HepG2 (cell line): ENCODE results near the gene UNC13D. TPM values are rescaled to one million over a fixed set of nuclear protein-coding genes. Genes with fewer than 3 reads are reported as not detected.

Experiments used
- ATAC-seq: fragments of 200-7000 bp; cut with Tn5 transposase; 3 replicates; pipeline ENCODE4 v1.9.1; 2020; ENCODE audit warnings: mild to moderate bottlenecking, moderate library complexity
- BruUV-seq: library from RNA; stranded (reverse); fragments of 400-500 nt; replicated peaks from 2 replicates; lab custom pipeline; 2021; lab: Mats Ljungman, UMichigan
- CTCF ChIA-PET: fragments of 300-600 bp; formaldehyde crosslinking; extraction: SDS; loops from one replicate; lab custom pipeline; 2021; ENCODE audit warnings: low total read pairs, inconsistent platforms, low intra/inter-chr PET ratio; lab: Yijun Ruan, JAX
- POLR2A ChIA-PET: fragments of 350-600 bp; sonication (Branson Sonifier 250); formaldehyde crosslinking; loops from one replicate; lab custom pipeline; 2020; ENCODE audit warnings: antibody characterized with exemption, inconsistent platforms; lab: Yijun Ruan, JAX
- DNase-seq: peaks from one replicate; pipeline ENCODE4 v3.0.0-alpha.2; 2015; ENCODE audit warnings: low spot score
- FAIRE-seq: peaks from 3 replicates; lab custom pipeline; 2011; peaks lifted over from hg19 to GRCh38; lab: Jason Lieb, UNC
- H2AFZ ChIP-seq: one replicate; pipeline ENCODE4 v1.6.1; 2011; ENCODE audit warnings: low read length, inconsistent platforms
- H3K27ac ChIP-seq: fragments of 300-600 bp; 3 replicates; pipeline ENCODE4 v1.8.0; 2011; ENCODE audit warnings: mixed run types, mild to moderate bottlenecking, mixed read lengths, low read length, inconsistent platforms; ENCODE audit not compliant: insufficient read depth; ENCODE audit errors: extremely low read length
- H3K27me3 ChIP-seq, 2 experiments: fragments of 200-600 bp in 1 of 2; 2 replicates in 1 of 2; 3 replicates in 1 of 2; pipeline versions ENCODE4 v1.6.0 to v1.8.0; 2011; ENCODE audit warnings: low read length in 2 of 2, mild to moderate bottlenecking in 2 of 2, moderate library complexity in 2 of 2, inconsistent platforms in 1 of 2; ENCODE audit not compliant: insufficient read depth in 2 of 2, control insufficient read depth in 1 of 2
- H3K36me3 ChIP-seq, 2 experiments: fragments of 200-600 bp in 1 of 2; replicated peaks in 1 of 2; 2 replicates in 1 of 2; 3 replicates in 1 of 2; pipeline versions ENCODE4 v1.5.1 to v1.8.0; 2011; ENCODE audit warnings: low read length in 2 of 2, inconsistent platforms in 1 of 2; ENCODE audit not compliant: insufficient read depth in 2 of 2, control insufficient read depth in 1 of 2
- H3K4me1 ChIP-seq: 2 replicates; pipeline ENCODE4 v1.5.1; 2012; ENCODE audit warnings: low read length, inconsistent platforms; ENCODE audit not compliant: insufficient read depth
- H3K4me2 ChIP-seq: 2 replicates; pipeline ENCODE4 v1.6.0; 2011; ENCODE audit warnings: low read depth, low read length, inconsistent platforms
- H3K4me3 ChIP-seq, 3 experiments: fragments of 200-600 bp in 1 of 3; sonication (generic), shearing (Covaris generic) in 1 of 3; replicated peaks in 1 of 3; 2 replicates each; pipeline ENCODE4 v1.5.1; 2011 to 2016; ENCODE audit warnings: low read length in 3 of 3, inconsistent platforms in 2 of 3, low read depth in 2 of 3, mild to moderate bottlenecking in 2 of 3, control low read depth in 1 of 3, mixed read lengths in 1 of 3; ENCODE audit not compliant: insufficient read depth in 1 of 3
- H3K79me2 ChIP-seq: one replicate; pipeline ENCODE4 v1.6.1; 2011; ENCODE audit warnings: low read length, inconsistent platforms; ENCODE audit not compliant: insufficient read depth
- H3K9ac ChIP-seq: 2 replicates; pipeline ENCODE4 v1.6.0; 2011; ENCODE audit warnings: mild to moderate bottlenecking, low read depth, low read length, inconsistent platforms; ENCODE audit not compliant: insufficient read depth
- H3K9me3 ChIP-seq: 2 replicates; pipeline ENCODE4 v1.5.1; 2012; ENCODE audit warnings: mild to moderate bottlenecking, low read length
- H4K20me1 ChIP-seq: 2 replicates; pipeline ENCODE4 v1.6.0; 2011; ENCODE audit warnings: inconsistent platforms, mild to moderate bottlenecking, low read length, moderate library complexity; ENCODE audit not compliant: insufficient read depth
- ETV5 ChIP-seq: IDR thresholded peaks from 2 replicates; pipeline ENCODE4 v1.6.1; 2018; ENCODE audit warnings: missing biosample characterization, missing genetic modification reagents, inconsistent platforms, borderline replicate concordance
- HHEX ChIP-seq: IDR thresholded peaks from 2 replicates; pipeline ENCODE4 v1.6.1; 2016; ENCODE audit warnings: control low read depth
- HIVEP1 ChIP-seq: sonication (generic); formaldehyde crosslinking; IDR thresholded peaks from 2 replicates; pipeline ENCODE4 v1.4.0; 2020; ENCODE audit warnings: mild to moderate bottlenecking, missing genetic modification reagents
- KDM5B ChIP-seq: sonication (generic); formaldehyde crosslinking; IDR thresholded peaks from 2 replicates; pipeline ENCODE4 v1.4.0; 2020; ENCODE audit warnings: missing genetic modification reagents, mild to moderate bottlenecking, borderline replicate concordance
- MTERF4 ChIP-seq: sonication (generic); formaldehyde crosslinking; IDR thresholded peaks from 2 replicates; pipeline ENCODE4 v1.8.0; 2023; ENCODE audit warnings: mild to moderate bottlenecking, missing genetic modification reagents
- RFX1 ChIP-seq: fragments of 450-650 bp; IDR thresholded peaks from 2 replicates; pipeline ENCODE4 v1.6.1; 2017
- ZKSCAN5 ChIP-seq: sonication (generic); formaldehyde crosslinking; IDR thresholded peaks from 2 replicates; pipeline ENCODE4 v1.5.1; 2020; ENCODE audit warnings: mild to moderate bottlenecking, missing genetic modification reagents
- ZNF556 ChIP-seq: sonication (generic); formaldehyde crosslinking; IDR thresholded peaks from 2 replicates; pipeline ENCODE4 v1.4.0; 2020; ENCODE audit warnings: mild to moderate bottlenecking, missing genetic modification reagents, borderline replicate concordance
- ZNF749 ChIP-seq: sonication (generic); formaldehyde crosslinking; IDR thresholded peaks from 2 replicates; pipeline ENCODE4 v1.8.0; 2022; ENCODE audit warnings: mild to moderate bottlenecking, missing genetic modification reagents, moderate library complexity, borderline replicate concordance
- ZUFSP ChIP-seq: sonication (generic); formaldehyde crosslinking; IDR thresholded peaks from 2 replicates; pipeline ENCODE4 v1.9.0; 2021; ENCODE audit warnings: missing genetic modification reagents, mild to moderate bottlenecking, borderline replicate concordance
- WGBS: methylation state at CpG from one replicate; pipeline ENCODE4 v1.1.6; 2017; ENCODE audit warnings: low lambda C conversion rate; 5-methylcytosine and 5-hydroxymethylcytosine counted together
- in situ Hi-C: cut with HindIII; loops from 2 replicates; pipeline ENCODE4 v1.10.0; 2017; ENCODE audit warnings: low pct_unique_long_range_greater_than_20kb; ENCODE audit not compliant: extremely low pct_ligation_motif_present
- intact Hi-C: fragments of 100-400 bp; cut with micrococcal nuclease; formaldehyde crosslinking; loops from one replicate; pipeline ENCODE4 v1.10.0; 2022; ENCODE audit not compliant: unreplicated experiment
- polyA plus RNA-seq, 8 experiments: library from polyadenylated mRNA; depleted of rRNA in 3 of 8; stranded (reverse) in 7 of 8; unstranded in 1 of 8; fragments of >200 nt; fragmentation: Illumina TruSeq in 4 of 8; extraction: Trizol in 4 of 8; gene quantifications; 2 replicates each; pipeline versions ENCODE4 v1.2.1 to v1.2.3, GENCODE V29; 2011 to 2016; ENCODE audit warnings: low read depth in 4 of 8, missing spikeins in 1 of 8, mixed read lengths in 1 of 8; ENCODE audit not compliant: insufficient read depth in 1 of 8
- total RNA-seq, 5 experiments: library from RNA; depleted of rRNA; stranded (reverse); fragments of >200 nt; fragmentation: Illumina TruSeq; extraction: Trizol; gene quantifications; 2 replicates each; pipeline ENCODE4 v1.2.3, GENCODE V29; 2016; ENCODE audit warnings: low read depth in 1 of 5

The UNC13D gene
- total and polyA plus RNA-seq, 2 of the 13 experiments (the other 11 are each of a cell fraction or from before 2014, with no cell fraction given), result 29.7 to 42.7 TPM

- TF ChIP-seq ZUFSP (CRISPR knock-in tag) (no peak), KDM5B (CRISPR knock-in tag) (no peak), ZNF749 (CRISPR knock-in tag) (no peak), ETV5 (CRISPR knock-in tag) (no peak), ZNF556 (CRISPR knock-in tag) (no peak), RFX1 (no peak)
These were observed 35.1 kb downstream of the UNC13D start (continued) for GRCh38 chr17:75808905-75809621.

GRCh38 chr17:75808549-75808904 lies 35.7 kb downstream of the UNC13D start:
- Histone ChIP-seq H3K9me3 (no peaks in the 10 kb centered on the region), H3K4me1 (no peaks in the 10 kb centered on the region), H3K27me3 (no peaks in the 10 kb centered on the region), H4K20me1 (no peaks in the 10 kb centered on the region), H3K4me3 (no peak overlapping the region), H3K36me3 (peaks cover 39 to 49% of the 10 kb centered on the region in 2 experiments), H3K27ac (no peak overlapping the region), H3K79me2 (peaks cover 7% of the 10 kb centered on the region), H3K4me2 (no peak overlapping the region), H2AFZ (no peak overlapping the region)
- no peak for FAIRE-seq
- CTCF ChIA-PET, result no interaction called here
- in situ Hi-C loops, result no loop called here
- DNase-seq, result no peak
- no TSS peak for BruUV-seq
- ATAC-seq, result no peak
- intact Hi-C loops, result no loop called here
- WGBS, result 94% methylated on average over 4 of the region's 4 CpGs
- POLR2A ChIA-PET, result interaction anchor here (3.0 kb wide), 1 partner anchor 29 kb away, joined by 11 read pairs; a partner anchor contains a TSS
- no peak for TF ChIP-seq MTERF4 (CRISPR knock-in tag)
- TF ChIP-seq HIVEP1, result no peak
- no peak for TF ChIP-seq ZKSCAN5
- TF ChIP-seq HHEX (CRISPR knock-in tag), result no peak
- TF ChIP-seq, all 625 proteins: peak for 0
- no peak overlapping the region for H3K9ac ChIP-seq
